K562 (cell line): Measurements from ENCODE around the gene L3MBTL3. TPM values are rescaled to one million over a fixed set of nuclear protein-coding genes. Genes with fewer than 3 reads are reported as not detected.

Experiments
- ATAC-seq: fragments of 200-7000 bp; cut with Tn5 transposase; 3 replicates; pipeline ENCODE4 v1.9.1; 2020; ENCODE audit warnings: moderate library complexity
- BruUV-seq: library from RNA; stranded (reverse); fragments of 400-500 nt; replicated peaks from 2 replicates; lab custom pipeline; 2021; lab: Mats Ljungman, UMichigan
- CTCF ChIA-PET: fragments of 300-600 bp; formaldehyde crosslinking; extraction: SDS; loops from one replicate; lab custom pipeline; 2021; ENCODE audit warnings: low intra/inter-chr PET ratio; lab: Yijun Ruan, JAX
- POLR2A ChIA-PET: fragments of 300-600, 350-650 bp; sonication (Branson Sonifier 250); formaldehyde crosslinking; extraction: SDS; loops from one replicate; lab custom pipeline; 2021; ENCODE audit warnings: antibody characterized with exemption, inconsistent platforms; lab: Yijun Ruan, JAX
- DNase-seq, 4 experiments: peaks; one replicate each; pipeline versions ENCODE4 v3.0.0 to v3.0.0-alpha.2; 2011 to 2018; ENCODE audit warnings: low spot score in 3 of 4, mixed read lengths in 3 of 4; ENCODE audit errors: extremely low read depth in 1 of 4
- FAIRE-seq: peaks from 2 replicates; lab custom pipeline; 2011; peaks lifted over from hg19 to GRCh38; lab: Jason Lieb, UNC
- H2AFZ ChIP-seq: 2 replicates; pipeline ENCODE4 v1.6.0; 2011; ENCODE audit warnings: low read depth, low read length, control low read depth, inconsistent platforms
- H3K27ac ChIP-seq: fragments of 200-600 bp; 3 replicates; pipeline ENCODE4 v1.8.0; 2011; ENCODE audit warnings: low read depth, mild to moderate bottlenecking, control low read depth, inconsistent platforms, low read length, moderate library complexity, mixed read lengths; ENCODE audit errors: extremely low read depth
- H3K27me3 ChIP-seq, 2 experiments: fragments of 300-600 bp in 1 of 2; 2 replicates in 1 of 2; 3 replicates in 1 of 2; pipeline versions ENCODE4 v1.6.0 to v1.8.0; 2011; ENCODE audit warnings: inconsistent platforms in 2 of 2, low read length in 2 of 2, mild to moderate bottlenecking in 1 of 2, mixed read lengths in 1 of 2, moderate library complexity in 1 of 2; ENCODE audit not compliant: control insufficient read depth in 2 of 2, insufficient read depth in 2 of 2
- H3K36me3 ChIP-seq: fragments of 300-600 bp; 3 replicates; pipeline ENCODE4 v1.8.0; 2011; ENCODE audit warnings: mild to moderate bottlenecking, low read length, inconsistent platforms; ENCODE audit not compliant: control insufficient read depth, insufficient read depth
- H3K4me1 ChIP-seq, 2 experiments: fragments of 200-600 bp in 1 of 2; replicated peaks in 1 of 2; 2 replicates in 1 of 2; 3 replicates in 1 of 2; pipeline versions ENCODE4 v1.5.1 to v1.8.0; 2011; ENCODE audit warnings: inconsistent platforms in 2 of 2, low read length in 2 of 2, mild to moderate bottlenecking in 1 of 2, mixed read lengths in 1 of 2, moderate library complexity in 1 of 2; ENCODE audit not compliant: control insufficient read depth in 2 of 2, insufficient read depth in 2 of 2
- H3K4me2 ChIP-seq: 2 replicates; pipeline ENCODE4 v1.6.1; 2011; ENCODE audit warnings: low read length, control low read depth, inconsistent platforms, mixed read lengths; ENCODE audit not compliant: insufficient read depth
- H3K4me3 ChIP-seq: fragments of 200-600 bp; sonication (generic), shearing (Covaris generic); 2 replicates; pipeline ENCODE4 v1.5.1; 2016; ENCODE audit warnings: control low read depth, inconsistent platforms
- H3K79me2 ChIP-seq: fragments of 200-600 bp; 3 replicates; pipeline ENCODE4 v1.8.0; 2011; ENCODE audit warnings: low read length, inconsistent platforms; ENCODE audit not compliant: control insufficient read depth, insufficient read depth
- H3K9ac ChIP-seq, 2 experiments: 2 replicates each; pipeline versions ENCODE4 v1.6.0 to v1.6.1; 2011; ENCODE audit warnings: low read depth in 2 of 2, low read length in 2 of 2, control low read depth in 1 of 2, inconsistent platforms in 1 of 2, mild to moderate bottlenecking in 1 of 2, mixed read lengths in 1 of 2; ENCODE audit not compliant: insufficient read depth in 1 of 2
- H3K9me1 ChIP-seq: one replicate; pipeline ENCODE4 v1.6.0; 2011; ENCODE audit warnings: inconsistent platforms, mild to moderate bottlenecking, low read length, moderate library complexity; ENCODE audit not compliant: control insufficient read depth, insufficient read depth
- H3K9me3 ChIP-seq: replicated peaks from 2 replicates; pipeline ENCODE4 v1.5.1; 2011; ENCODE audit warnings: low read depth, low read length, inconsistent platforms; ENCODE audit not compliant: control insufficient read depth, insufficient read depth
- H4K20me1 ChIP-seq: replicated peaks from 2 replicates; pipeline ENCODE4 v1.6.1; 2011; ENCODE audit warnings: low read length, inconsistent platforms, mixed read lengths; ENCODE audit not compliant: control insufficient read depth, insufficient read depth
- BCL6 ChIP-seq: fragments of 250-450 bp; sonication (Bioruptor Pico); IDR thresholded peaks from 2 replicates; pipeline ENCODE4 v1.4.0; 2020
- GTF2B ChIP-seq: IDR thresholded peaks from 2 replicates; pipeline ENCODE4 v1.6.1; 2011; ENCODE audit not compliant: insufficient read length; ENCODE audit errors: extremely low read depth
- KDM5B ChIP-seq: fragments of 200-600 bp; sonication (generic); IDR thresholded peaks from 2 replicates; pipeline ENCODE4 v1.6.1; 2012; ENCODE audit warnings: low read depth, mild to moderate bottlenecking, moderate library complexity, low read length, control low read depth, inconsistent platforms; ENCODE audit not compliant: insufficient replicate concordance
- MAFK ChIP-seq: IDR thresholded peaks from 2 replicates; pipeline ENCODE4 v1.6.1; 2011; ENCODE audit warnings: low read length, improper control_type of control experiment
- SRSF1 ChIP-seq: fragments of 200-400 bp; formaldehyde crosslinking; IDR thresholded peaks from 2 replicates; pipeline ENCODE4 v1.6.1; 2017; ENCODE audit warnings: mild to moderate bottlenecking, low read depth, low read length, moderate library complexity
- WGBS: fragments of 100-300 bp; shearing (Covaris generic); methylation state at CpG from one replicate; pipeline ENCODE4 v1.1.6; 2016; ENCODE audit warnings: low coverage, mixed read lengths; ENCODE audit not compliant: insufficient coverage; ENCODE audit errors: missing lambda C conversion rate; 5-methylcytosine and 5-hydroxymethylcytosine counted together
- in situ Hi-C: fragments of 300-500 bp; cut with MboI; formaldehyde crosslinking; loops from 4 replicates; pipeline ENCODE4 v1.15.0; 2018; ENCODE audit warnings: inconsistent platforms, mixed read lengths
- intact Hi-C: fragments of 100-400 bp; cut with micrococcal nuclease; formaldehyde crosslinking; loops from 2 replicates; pipeline ENCODE4 v1.14.2; 2022
- polyA plus RNA-seq, 8 experiments: library from polyadenylated mRNA; depleted of rRNA in 4 of 8; stranded (reverse) in 5 of 8; unstranded in 3 of 8; fragments of >200 nt; fragmentation: Nextera tagmentation in 2 of 8; fragmentation: Illumina TruSeq in 1 of 8; extraction: Ambion mirVana in 2 of 8; extraction: Trizol in 1 of 8; gene quantifications; 2 replicates each; pipeline versions ENCODE4 v1.2.1 to v1.2.3, GENCODE V29; 2011 to 2014; ENCODE audit warnings: inconsistent platforms in 1 of 8, missing spikeins in 1 of 8
- total RNA-seq, 7 experiments: library from RNA; depleted of rRNA in 6 of 7; stranded (reverse); fragments of >200 nt in 6 of 7; fragmentation: Illumina TruSeq in 2 of 7; extraction: Trizol in 2 of 7; gene quantifications; 2 replicates each; pipeline versions ENCODE4 v1.2.1 to v1.2.3, GENCODE V29; 2011 to 2021; ENCODE audit warnings: low replicate concordance in 1 of 7
- TF ChIP-seq, protein P1 (sequence below): fragments of 200-600 bp; sonication (generic); IDR thresholded peaks from one replicate; pipeline ENCODE4 v1.6.1; 2012; ENCODE audit warnings: mild to moderate bottlenecking, low read depth, low read length, inconsistent platforms

The L3MBTL3 gene
- total and polyA plus RNA-seq, 9 of the 15 experiments (the other 6 are each of a cell fraction or from before 2014, with no cell fraction given) = 0.83 to 6.9 (median 5.4) TPM

DNA sequence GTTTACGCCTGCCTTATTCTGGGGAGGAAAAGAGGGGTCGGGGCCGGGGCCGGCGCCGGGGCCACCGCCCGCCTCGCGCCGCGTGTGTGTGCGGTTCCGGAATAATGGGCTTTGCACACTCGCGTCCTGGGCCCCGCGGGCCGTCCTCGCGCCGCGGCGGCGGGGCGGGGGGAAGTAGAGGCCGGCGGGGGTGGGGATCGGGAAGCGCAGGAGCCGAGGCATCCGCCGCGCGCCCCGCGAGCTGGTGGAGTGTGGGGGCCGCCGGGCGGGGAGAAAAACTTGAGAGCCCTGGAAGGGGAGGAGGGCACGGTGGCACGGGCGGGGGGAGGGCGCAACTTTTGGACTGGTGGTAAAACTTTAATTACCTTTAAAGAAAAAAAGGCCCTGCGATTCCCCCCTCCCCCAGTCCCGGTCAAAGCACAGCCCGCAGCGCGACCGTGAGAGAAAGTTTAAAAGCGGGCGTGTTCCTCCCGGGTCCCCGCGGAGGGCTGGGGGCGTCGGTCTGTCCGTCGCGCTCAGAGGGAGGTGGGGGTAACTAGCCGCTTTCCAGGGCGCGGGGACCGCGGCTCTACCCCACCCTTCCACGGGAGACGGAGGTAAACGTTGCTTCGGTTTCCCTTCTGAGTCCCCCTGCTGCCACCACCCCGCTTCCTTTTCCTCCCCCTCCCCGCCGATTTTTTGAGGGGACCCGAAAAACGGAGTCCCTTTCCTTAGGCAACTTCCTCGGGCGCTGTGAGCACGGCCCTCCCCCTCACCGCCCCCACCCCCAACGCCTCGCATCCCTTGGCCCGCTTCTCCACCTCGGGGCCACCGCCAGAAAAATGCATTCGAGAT is 1.9 kb downstream of the L3MBTL3 start:
- H3K79me2 ChIP-seq = no peaks in the 10 kb centered on the region
- in situ Hi-C loops = loop anchor here (10.0 to 25.0 kb wide), 3 partner anchors 255 to 525 kb away; no protein-coding TSS in a partner anchor
- intact Hi-C loops = loop anchor here (2.0 to 5.0 kb wide), 5 partner anchors 83 to 521 kb away; no protein-coding TSS in a partner anchor
- ATAC-seq (peak; percentile 40), DNase-seq (peak; percentile 32 to 57 (median 51)), FAIRE-seq (no peak)
- CTCF ChIA-PET = interaction anchor here (0.9 to 2.6 kb wide), 3 partner anchors 10 to 422 kb away, joined by 4 to 10 read pairs (median 8); no protein-coding TSS in a partner anchor
- WGBS = 0% methylated on average over 12 of the region's 84 CpGs
- H3K4me1 ChIP-seq = peaks cover 0 to 15% of the 10 kb centered on the region in 2 experiments; a peak in 2 of 5 replicates
- no peaks in the 10 kb centered on the region for H3K9me3 ChIP-seq
- peak overlapping the region; percentile 75 for H2AFZ ChIP-seq
- peak overlapping the region; percentile 60 for H3K4me3 ChIP-seq
- H3K27ac ChIP-seq = peak overlapping the region; percentile 62; the same call in 2 of the 3 replicates
- no peaks in the 10 kb centered on the region for H4K20me1 ChIP-seq
- H3K27me3 ChIP-seq = no peaks in the 10 kb centered on the region
- no TSS peak for BruUV-seq
- H3K4me2 ChIP-seq = peak overlapping the region; percentile 75; the same call in 1 of the 2 replicates
- H3K9me1 ChIP-seq = no peaks in the 10 kb centered on the region
- H3K9ac ChIP-seq = peak overlapping the region; percentile 47 to 93
- H3K36me3 ChIP-seq = no peaks in the 10 kb centered on the region
- POLR2A ChIA-PET = interaction anchor here (0.6 to 1.0 kb wide), 2 partner anchors 223 to 336 kb away, joined by 3 read pairs; no protein-coding TSS in a partner anchor
- no peak for TF ChIP-seq BCL6 (CRISPR knock-in tag)
- TF ChIP-seq GTF2B = no peak
- TF ChIP-seq MAFK = no peak
- TF ChIP-seq SRSF1 = no peak
- TF ChIP-seq, protein P1, sequence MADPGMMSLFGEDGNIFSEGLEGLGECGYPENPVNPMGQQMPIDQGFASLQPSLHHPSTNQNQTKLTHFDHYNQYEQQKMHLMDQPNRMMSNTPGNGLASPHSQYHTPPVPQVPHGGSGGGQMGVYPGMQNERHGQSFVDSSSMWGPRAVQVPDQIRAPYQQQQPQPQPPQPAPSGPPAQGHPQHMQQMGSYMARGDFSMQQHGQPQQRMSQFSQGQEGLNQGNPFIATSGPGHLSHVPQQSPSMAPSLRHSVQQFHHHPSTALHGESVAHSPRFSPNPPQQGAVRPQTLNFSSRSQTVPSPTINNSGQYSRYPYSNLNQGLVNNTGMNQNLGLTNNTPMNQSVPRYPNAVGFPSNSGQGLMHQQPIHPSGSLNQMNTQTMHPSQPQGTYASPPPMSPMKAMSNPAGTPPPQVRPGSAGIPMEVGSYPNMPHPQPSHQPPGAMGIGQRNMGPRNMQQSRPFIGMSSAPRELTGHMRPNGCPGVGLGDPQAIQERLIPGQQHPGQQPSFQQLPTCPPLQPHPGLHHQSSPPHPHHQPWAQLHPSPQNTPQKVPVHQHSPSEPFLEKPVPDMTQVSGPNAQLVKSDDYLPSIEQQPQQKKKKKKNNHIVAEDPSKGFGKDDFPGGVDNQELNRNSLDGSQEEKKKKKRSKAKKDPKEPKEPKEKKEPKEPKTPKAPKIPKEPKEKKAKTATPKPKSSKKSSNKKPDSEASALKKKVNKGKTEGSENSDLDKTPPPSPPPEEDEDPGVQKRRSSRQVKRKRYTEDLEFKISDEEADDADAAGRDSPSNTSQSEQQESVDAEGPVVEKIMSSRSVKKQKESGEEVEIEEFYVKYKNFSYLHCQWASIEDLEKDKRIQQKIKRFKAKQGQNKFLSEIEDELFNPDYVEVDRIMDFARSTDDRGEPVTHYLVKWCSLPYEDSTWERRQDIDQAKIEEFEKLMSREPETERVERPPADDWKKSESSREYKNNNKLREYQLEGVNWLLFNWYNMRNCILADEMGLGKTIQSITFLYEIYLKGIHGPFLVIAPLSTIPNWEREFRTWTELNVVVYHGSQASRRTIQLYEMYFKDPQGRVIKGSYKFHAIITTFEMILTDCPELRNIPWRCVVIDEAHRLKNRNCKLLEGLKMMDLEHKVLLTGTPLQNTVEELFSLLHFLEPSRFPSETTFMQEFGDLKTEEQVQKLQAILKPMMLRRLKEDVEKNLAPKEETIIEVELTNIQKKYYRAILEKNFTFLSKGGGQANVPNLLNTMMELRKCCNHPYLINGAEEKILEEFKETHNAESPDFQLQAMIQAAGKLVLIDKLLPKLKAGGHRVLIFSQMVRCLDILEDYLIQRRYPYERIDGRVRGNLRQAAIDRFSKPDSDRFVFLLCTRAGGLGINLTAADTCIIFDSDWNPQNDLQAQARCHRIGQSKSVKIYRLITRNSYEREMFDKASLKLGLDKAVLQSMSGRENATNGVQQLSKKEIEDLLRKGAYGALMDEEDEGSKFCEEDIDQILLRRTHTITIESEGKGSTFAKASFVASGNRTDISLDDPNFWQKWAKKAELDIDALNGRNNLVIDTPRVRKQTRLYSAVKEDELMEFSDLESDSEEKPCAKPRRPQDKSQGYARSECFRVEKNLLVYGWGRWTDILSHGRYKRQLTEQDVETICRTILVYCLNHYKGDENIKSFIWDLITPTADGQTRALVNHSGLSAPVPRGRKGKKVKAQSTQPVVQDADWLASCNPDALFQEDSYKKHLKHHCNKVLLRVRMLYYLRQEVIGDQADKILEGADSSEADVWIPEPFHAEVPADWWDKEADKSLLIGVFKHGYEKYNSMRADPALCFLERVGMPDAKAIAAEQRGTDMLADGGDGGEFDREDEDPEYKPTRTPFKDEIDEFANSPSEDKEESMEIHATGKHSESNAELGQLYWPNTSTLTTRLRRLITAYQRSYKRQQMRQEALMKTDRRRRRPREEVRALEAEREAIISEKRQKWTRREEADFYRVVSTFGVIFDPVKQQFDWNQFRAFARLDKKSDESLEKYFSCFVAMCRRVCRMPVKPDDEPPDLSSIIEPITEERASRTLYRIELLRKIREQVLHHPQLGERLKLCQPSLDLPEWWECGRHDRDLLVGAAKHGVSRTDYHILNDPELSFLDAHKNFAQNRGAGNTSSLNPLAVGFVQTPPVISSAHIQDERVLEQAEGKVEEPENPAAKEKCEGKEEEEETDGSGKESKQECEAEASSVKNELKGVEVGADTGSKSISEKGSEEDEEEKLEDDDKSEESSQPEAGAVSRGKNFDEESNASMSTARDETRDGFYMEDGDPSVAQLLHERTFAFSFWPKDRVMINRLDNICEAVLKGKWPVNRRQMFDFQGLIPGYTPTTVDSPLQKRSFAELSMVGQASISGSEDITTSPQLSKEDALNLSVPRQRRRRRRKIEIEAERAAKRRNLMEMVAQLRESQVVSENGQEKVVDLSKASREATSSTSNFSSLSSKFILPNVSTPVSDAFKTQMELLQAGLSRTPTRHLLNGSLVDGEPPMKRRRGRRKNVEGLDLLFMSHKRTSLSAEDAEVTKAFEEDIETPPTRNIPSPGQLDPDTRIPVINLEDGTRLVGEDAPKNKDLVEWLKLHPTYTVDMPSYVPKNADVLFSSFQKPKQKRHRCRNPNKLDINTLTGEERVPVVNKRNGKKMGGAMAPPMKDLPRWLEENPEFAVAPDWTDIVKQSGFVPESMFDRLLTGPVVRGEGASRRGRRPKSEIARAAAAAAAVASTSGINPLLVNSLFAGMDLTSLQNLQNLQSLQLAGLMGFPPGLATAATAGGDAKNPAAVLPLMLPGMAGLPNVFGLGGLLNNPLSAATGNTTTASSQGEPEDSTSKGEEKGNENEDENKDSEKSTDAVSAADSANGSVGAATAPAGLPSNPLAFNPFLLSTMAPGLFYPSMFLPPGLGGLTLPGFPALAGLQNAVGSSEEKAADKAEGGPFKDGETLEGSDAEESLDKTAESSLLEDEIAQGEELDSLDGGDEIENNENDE = no peak
- peak; percentile 35 for TF ChIP-seq KDM5B
